ENCODE results near the gene TIGAR. TPM values are rescaled to one million over a fixed set of nuclear protein-coding genes. Genes with fewer than 3 reads are reported as not detected.
A peak's percentile ranks its signal among the peaks of the same experiment; 100 is the strongest.

Gene TIGAR
- polyA plus RNA-seq, 3 donors: 5.5 to 16.0 (median 11.0) TPM

DNA sequence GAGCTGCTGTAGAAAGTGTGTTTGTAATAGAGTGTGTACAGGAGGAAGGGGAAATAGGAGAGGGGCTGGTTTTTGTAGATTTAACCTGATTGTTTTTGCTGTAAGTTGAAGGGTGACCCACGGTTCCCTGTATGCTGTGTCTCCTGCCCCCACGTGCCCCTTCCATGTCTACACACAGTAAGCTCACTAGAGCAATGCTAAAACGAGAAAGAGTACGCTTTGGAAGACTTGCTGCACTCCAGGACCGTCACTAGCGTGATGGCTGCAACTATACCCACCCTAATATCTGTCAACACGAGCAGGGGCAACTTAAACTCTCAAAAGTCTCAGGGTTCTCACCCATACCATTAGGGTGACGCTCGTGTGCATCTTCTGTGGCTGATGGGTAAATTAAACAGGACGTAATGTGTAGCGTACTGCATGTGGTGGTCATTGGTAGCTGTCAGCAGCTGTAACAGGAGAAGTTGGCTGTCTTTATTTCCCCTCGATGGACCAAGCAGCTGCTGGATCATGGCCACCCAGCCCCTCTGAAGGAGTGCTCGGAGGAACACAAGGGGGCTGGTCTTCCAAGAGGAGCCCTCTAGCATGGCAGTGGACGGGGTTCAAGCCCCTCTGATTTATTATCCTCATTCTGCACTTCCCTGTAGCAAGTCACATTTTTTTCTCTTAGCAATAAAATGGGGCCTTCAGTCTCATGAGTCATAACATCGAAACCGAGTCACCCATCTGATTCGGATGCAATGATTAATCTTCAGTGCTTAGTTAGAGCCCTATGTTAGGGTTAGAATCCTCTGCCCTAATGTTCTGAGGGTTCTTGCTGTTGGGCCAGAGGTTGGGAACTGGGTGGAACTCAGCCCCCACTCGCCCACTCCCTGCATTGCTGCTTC is 33.4 kb upstream of the TIGAR start:
- DNase-seq: peak; percentile 67 to 85 (median 74)
- WGBS (ENCODE audit: insufficient coverage): 72% methylated on average over 7 of the region's 18 CpGs
- H3K4me2 ChIP-seq (replicated peaks; ENCODE audit: extremely low read depth, low read length, poor library complexity, severe bottlenecking): peak overlapping the region; percentile 87
- H3K36me3 ChIP-seq (replicated peaks in 1 of 2; ENCODE audit: control insufficient read depth in 1 of 2, insufficient read depth in 2 of 2, low read length in 2 of 2): peaks cover 12 to 24% of the 10 kb centered on the region in 2 donors
- peaks cover 52 to 68% of the 10 kb centered on the region in 2 donors for H3K36me3 Mint-ChIP-seq
- H3K9ac ChIP-seq (ENCODE audit: insufficient read depth, low read length, poor library complexity, severe bottlenecking): no peak overlapping the region
- peaks cover 0 to 4% (median 2%) of the 10 kb centered on the region in 3 donors for H3K27me3 Mint-ChIP-seq (ENCODE audit: low read depth in 3 of 3)
- no peaks in the 10 kb centered on the region for H3K9me3 ChIP-seq (replicated peaks in 1 of 2; ENCODE audit: control insufficient read depth in 1 of 2, insufficient read depth in 1 of 2, low read length in 2 of 2)
- H3K27me3 ChIP-seq (ENCODE audit: control insufficient read depth in 2 of 2, insufficient read depth in 2 of 2, low read length in 2 of 2): no peaks in the 10 kb centered on the region
- no peaks in the 10 kb centered on the region for H4K20me1 ChIP-seq (ENCODE audit: insufficient read depth, low read length)
- intact Hi-C loops (cut with micrococcal nuclease): loop anchor here in 1 of 2 donors (5.0 kb wide), 1 partner anchor 35 kb away; the partner anchor contains the start of gene TIGAR
- peaks cover 51 to 55% of the 10 kb centered on the region in 2 donors for H3K4me1 ChIP-seq (ENCODE audit: control insufficient read depth in 1 of 2, insufficient read depth in 2 of 2, low read length in 2 of 2)
- no peak for TF ChIP-seq CTCF (IDR thresholded peaks at IDR 0.05)
- peaks cover 0 to 2% (median 0%) of the 10 kb centered on the region in 7 donors for H3K9me3 Mint-ChIP-seq
- H3K4me3 ChIP-seq (replicated peaks in 1 of 3; ENCODE audit: low read depth in 2 of 3, low read length in 3 of 3): peak overlapping the region in 1 of 3 experiments; percentile 79
- peak overlapping the region in 1 of 2 donors; percentile 86 for H3K4me3 Mint-ChIP-seq
- peak overlapping the region in 1 of 2 donors; percentile 96 for H3K27ac ChIP-seq (ENCODE audit: low read depth in 1 of 2, low read length in 2 of 2)
- H3K4me1 Mint-ChIP-seq: peaks cover 63% of the 10 kb centered on the region
- H2AFZ ChIP-seq (ENCODE audit: insufficient read depth, low read depth, low read length, poor library complexity, severe bottlenecking): no peak overlapping the region
- H3K79me2 ChIP-seq (ENCODE audit: insufficient read depth, low read length): peaks cover 32% of the 10 kb centered on the region
- H3K27ac Mint-ChIP-seq: peak overlapping the region in 6 of 7 donors; percentile 96 to 99 (median 98)

GRCh38 chr12:4288296-4289131 is 32.5 kb upstream of the TIGAR start:
- Mint-ChIP-seq H3K9me3 (peaks cover 0 to 2% (median 0%) of the 10 kb centered on the region in 7 donors), H3K27ac (peak overlapping the region; percentile 96 to 99 (median 98)), H3K27me3 (ENCODE audit: low read depth in 3 of 3) (peaks cover 0 to 4% (median 2%) of the 10 kb centered on the region in 3 donors), H3K36me3 (peaks cover 48 to 61% of the 10 kb centered on the region in 2 donors), H3K4me3 (peak overlapping the region; percentile 86 to 98), H3K4me1 (peaks cover 70% of the 10 kb centered on the region)
- H3K9ac ChIP-seq (ENCODE audit: insufficient read depth, low read length, poor library complexity, severe bottlenecking): peak overlapping the region; percentile 71
- peak overlapping the region; percentile 87 for H3K4me2 ChIP-seq (replicated peaks; ENCODE audit: extremely low read depth, low read length, poor library complexity, severe bottlenecking)
- peaks cover 37% of the 10 kb centered on the region for H3K79me2 ChIP-seq (ENCODE audit: insufficient read depth, low read length)
- H3K4me1 ChIP-seq (ENCODE audit: control insufficient read depth in 1 of 2, insufficient read depth in 2 of 2, low read length in 2 of 2): peaks cover 51 to 58% of the 10 kb centered on the region in 2 donors
- peak overlapping the region; percentile 96 to 97 for H3K27ac ChIP-seq (ENCODE audit: low read depth in 1 of 2, low read length in 2 of 2)
- 41% methylated on average over 19 of the region's 20 CpGs for WGBS (ENCODE audit: insufficient coverage)
- H2AFZ ChIP-seq (ENCODE audit: insufficient read depth, low read depth, low read length, poor library complexity, severe bottlenecking): peak overlapping the region; percentile 76
- intact Hi-C loops (cut with micrococcal nuclease): loop anchor here in 1 of 2 donors (5.0 kb wide), 1 partner anchor 34 kb away; the partner anchor contains the start of gene TIGAR
- H3K36me3 ChIP-seq (replicated peaks in 1 of 2; ENCODE audit: control insufficient read depth in 1 of 2, insufficient read depth in 2 of 2, low read length in 2 of 2): peaks cover 3 to 24% of the 10 kb centered on the region in 2 donors
- no peak for TF ChIP-seq CTCF (IDR thresholded peaks at IDR 0.05)
- no peaks in the 10 kb centered on the region for H3K27me3 ChIP-seq (ENCODE audit: control insufficient read depth in 2 of 2, insufficient read depth in 2 of 2, low read length in 2 of 2)
- H3K9me3 ChIP-seq (replicated peaks in 1 of 2; ENCODE audit: control insufficient read depth in 1 of 2, insufficient read depth in 1 of 2, low read length in 2 of 2): no peaks in the 10 kb centered on the region
- H4K20me1 ChIP-seq (ENCODE audit: insufficient read depth, low read length): no peaks in the 10 kb centered on the region
- H3K4me3 ChIP-seq (replicated peaks in 1 of 3; ENCODE audit: low read depth in 2 of 3, low read length in 3 of 3): peak overlapping the region; percentile 47 to 79 (median 49)
- peak; percentile 59 to 72 (median 65) for DNase-seq

All from CD14-positive monocyte (primary cell).